Tibial nerve (tissue), 4 donors: ENCODE results near the gene CST6.

Source experiments
- EP300 ChIP-seq, 2 donors: sonication (generic); formaldehyde crosslinking; IDR thresholded peaks; one replicate each; pipeline ENCODE4 v1.6.1; 2017; ENCODE audit warnings: antibody characterized with exemption in 2 of 2, mild to moderate bottlenecking in 1 of 2
- POLR2A ChIP-seq, 2 donors: fragments of 450-650 bp; IDR thresholded peaks; one replicate each; pipeline ENCODE4 v1.6.1; 2017; ENCODE audit warnings: antibody characterized with exemption in 2 of 2, mild to moderate bottlenecking in 2 of 2, moderate library complexity in 2 of 2
- TF ChIP-seq, protein P1 (sequence below), 5 experiments: fragments of 200-600 bp in 3 of 5; fragments of 450-650 bp in 2 of 5; sonication (generic) in 3 of 5; IDR thresholded peaks; one replicate each; pipeline ENCODE4 v1.5.1; 2016 to 2019; ENCODE audit warnings: antibody characterized with exemption in 5 of 5, mild to moderate bottlenecking in 3 of 5, moderate library complexity in 2 of 5

DNA sequence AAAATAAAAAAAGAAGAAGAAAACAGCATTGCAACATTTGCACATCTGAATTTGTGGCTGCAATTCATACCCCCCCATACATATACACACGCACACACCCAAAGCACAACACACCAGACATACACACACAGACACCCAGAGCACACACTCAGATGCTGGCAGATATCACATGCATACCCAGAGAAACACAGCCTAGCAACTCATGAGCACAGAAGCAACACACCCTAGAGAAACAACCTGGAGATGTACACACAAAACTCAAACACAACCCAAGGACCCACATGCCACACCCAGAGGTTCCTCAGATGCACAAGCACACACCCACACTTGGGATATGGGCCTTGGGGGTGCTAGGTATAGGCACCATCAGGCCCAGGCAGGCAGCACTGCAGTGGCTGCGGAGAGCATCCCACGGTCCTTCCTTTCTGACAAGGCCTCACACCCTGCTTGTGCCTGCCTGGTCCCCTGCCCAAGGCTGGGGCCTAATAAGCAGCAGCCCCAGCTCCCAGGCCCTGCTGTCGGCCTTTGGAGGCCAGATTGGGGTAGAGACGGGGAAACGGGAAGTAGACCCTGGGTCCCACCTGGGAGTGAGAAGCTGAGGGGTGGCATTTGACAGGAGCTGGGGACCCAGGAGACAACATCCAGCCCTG is 3.1 kb downstream of the CST6 start:
- TF ChIP-seq, protein P1, sequence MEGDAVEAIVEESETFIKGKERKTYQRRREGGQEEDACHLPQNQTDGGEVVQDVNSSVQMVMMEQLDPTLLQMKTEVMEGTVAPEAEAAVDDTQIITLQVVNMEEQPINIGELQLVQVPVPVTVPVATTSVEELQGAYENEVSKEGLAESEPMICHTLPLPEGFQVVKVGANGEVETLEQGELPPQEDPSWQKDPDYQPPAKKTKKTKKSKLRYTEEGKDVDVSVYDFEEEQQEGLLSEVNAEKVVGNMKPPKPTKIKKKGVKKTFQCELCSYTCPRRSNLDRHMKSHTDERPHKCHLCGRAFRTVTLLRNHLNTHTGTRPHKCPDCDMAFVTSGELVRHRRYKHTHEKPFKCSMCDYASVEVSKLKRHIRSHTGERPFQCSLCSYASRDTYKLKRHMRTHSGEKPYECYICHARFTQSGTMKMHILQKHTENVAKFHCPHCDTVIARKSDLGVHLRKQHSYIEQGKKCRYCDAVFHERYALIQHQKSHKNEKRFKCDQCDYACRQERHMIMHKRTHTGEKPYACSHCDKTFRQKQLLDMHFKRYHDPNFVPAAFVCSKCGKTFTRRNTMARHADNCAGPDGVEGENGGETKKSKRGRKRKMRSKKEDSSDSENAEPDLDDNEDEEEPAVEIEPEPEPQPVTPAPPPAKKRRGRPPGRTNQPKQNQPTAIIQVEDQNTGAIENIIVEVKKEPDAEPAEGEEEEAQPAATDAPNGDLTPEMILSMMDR (IDR thresholded peaks at IDR 0.05), result no peak
- no peak for TF ChIP-seq POLR2A (IDR thresholded peaks at IDR 0.05)
- no peak for TF ChIP-seq EP300 (IDR thresholded peaks at IDR 0.05)
